Activated T-cell treated with anti-CD3 and anti-CD28 coated beads, Interleukin-2, amount 50 U/mL, for 72 hours (primary cell): ENCODE data around the gene SFXN1. TPM values are rescaled to one million over a fixed set of nuclear protein-coding genes. Genes with fewer than 3 reads are reported as not detected.
"Not testable (repeated sequence)": the region's sequence is repeated elsewhere in the genome, so short reads cannot be mapped to it uniquely, and the experiment has no call there.

Experiments
- ATAC-seq, 2 donors: fragments of 150-1000 bp; cut with Tn5 transposase; replicated peaks in 1 of 2; 2 replicates each; pipeline ENCODE4 v1.10.0; 2021; ENCODE audit warnings: moderate library complexity in 2 of 2, mild to moderate bottlenecking in 1 of 2
- DNase-seq, 2 donors: peaks; one replicate each; pipeline ENCODE4 v3.0.0; 2021 to 2022; ENCODE audit warnings: mixed read lengths in 1 of 2
- H3K27ac Mint-ChIP-seq: one replicate; pipeline ENCODE4 v1.8.0; 2022; ENCODE audit warnings: mild to moderate bottlenecking, moderate library complexity, mixed read lengths
- H3K27me3 Mint-ChIP-seq: one replicate; pipeline ENCODE4 v1.8.0; 2022; ENCODE audit warnings: low read depth, mixed read lengths
- H3K36me3 Mint-ChIP-seq, 2 donors: one replicate each; pipeline ENCODE4 v1.8.0; 2022; ENCODE audit warnings: mixed read lengths in 2 of 2, mild to moderate bottlenecking in 1 of 2; ENCODE audit not compliant: insufficient read depth in 2 of 2
- H3K4me1 Mint-ChIP-seq: one replicate; pipeline ENCODE4 v1.8.0; 2022; ENCODE audit warnings: low read depth, mixed read lengths
- H3K4me3 Mint-ChIP-seq, 2 donors: one replicate each; pipeline ENCODE4 v1.8.0; 2022; ENCODE audit warnings: mild to moderate bottlenecking in 2 of 2, mixed read lengths in 2 of 2, moderate library complexity in 2 of 2
- H3K9me3 Mint-ChIP-seq, 2 donors: one replicate each; pipeline ENCODE4 v1.8.0; 2022; ENCODE audit warnings: mixed read lengths in 2 of 2
- total RNA-seq, 2 donors: library from RNA; stranded (reverse); gene quantifications; one replicate each; pipeline ENCODE4 v1.2.3, GENCODE V29; 2022

SFXN1 gene
- total RNA-seq, 2 donors from 2014 or later = 150 to 151 TPM

DNA sequence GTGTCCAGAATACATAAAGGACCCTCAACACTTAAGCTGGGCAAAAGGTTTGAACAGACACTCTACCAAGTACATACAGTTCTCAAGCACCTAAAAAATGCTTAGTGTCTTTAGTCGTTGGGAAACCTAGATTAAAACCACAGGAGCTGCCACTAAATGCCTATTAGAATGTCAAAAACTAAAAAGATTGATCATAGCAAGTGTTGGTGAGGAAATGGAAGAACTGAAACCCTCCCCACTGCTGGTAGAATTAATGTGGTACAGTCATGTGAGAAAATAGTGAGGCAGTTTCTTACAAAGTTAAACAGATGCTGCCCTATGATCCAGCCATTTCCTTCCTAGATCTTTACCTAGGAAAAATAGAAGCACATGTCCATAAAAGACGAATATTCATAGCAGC lies 40.6 kb downstream of the SFXN1 start:
- H3K4me3 Mint-ChIP-seq = peak overlapping the region; percentile 7 to 88
- H3K27me3 Mint-ChIP-seq = no peaks in the 10 kb centered on the region
- no peak for DNase-seq
- ATAC-seq = no peak
- H3K27ac Mint-ChIP-seq = peak overlapping the region; percentile 99
- peaks cover 30 to 52% of the 10 kb centered on the region in 2 donors for H3K36me3 Mint-ChIP-seq
- peaks cover 3 to 8% of the 10 kb centered on the region in 2 donors for H3K9me3 Mint-ChIP-seq
- H3K4me1 Mint-ChIP-seq = peaks cover 87% of the 10 kb centered on the region

DNA sequence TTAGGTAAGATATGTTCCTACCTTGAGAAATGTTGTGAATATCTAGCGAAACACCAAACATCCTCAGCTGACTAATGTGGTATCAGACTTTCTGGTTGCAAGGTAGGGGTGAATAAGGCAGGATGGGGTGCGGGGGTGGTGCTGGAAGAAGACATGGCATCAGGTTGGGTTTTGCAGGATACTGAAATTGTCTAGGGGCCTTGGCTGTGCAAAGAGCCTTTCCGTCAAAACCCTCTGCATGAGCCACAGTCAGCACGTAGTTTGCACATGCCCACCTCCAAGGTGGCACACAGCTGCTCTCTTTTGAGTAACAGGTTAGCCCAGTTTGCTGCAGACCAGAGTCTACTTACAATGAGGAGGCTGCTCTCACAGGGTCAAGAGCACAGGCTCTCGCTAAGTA lies 42.0 kb downstream of the SFXN1 start:
- H3K27me3 Mint-ChIP-seq = no peaks in the 10 kb centered on the region
- H3K27ac Mint-ChIP-seq = peak overlapping the region; percentile 97
- DNase-seq = peak; percentile 53 to 64
- H3K4me1 Mint-ChIP-seq = peaks cover 88% of the 10 kb centered on the region
- ATAC-seq = peak; percentile 5 to 11
- peak overlapping the region; percentile 81 to 86 for H3K4me3 Mint-ChIP-seq
- peaks cover 3 to 8% of the 10 kb centered on the region in 2 donors for H3K9me3 Mint-ChIP-seq
- peaks cover 35 to 56% of the 10 kb centered on the region in 2 donors for H3K36me3 Mint-ChIP-seq

DNA sequence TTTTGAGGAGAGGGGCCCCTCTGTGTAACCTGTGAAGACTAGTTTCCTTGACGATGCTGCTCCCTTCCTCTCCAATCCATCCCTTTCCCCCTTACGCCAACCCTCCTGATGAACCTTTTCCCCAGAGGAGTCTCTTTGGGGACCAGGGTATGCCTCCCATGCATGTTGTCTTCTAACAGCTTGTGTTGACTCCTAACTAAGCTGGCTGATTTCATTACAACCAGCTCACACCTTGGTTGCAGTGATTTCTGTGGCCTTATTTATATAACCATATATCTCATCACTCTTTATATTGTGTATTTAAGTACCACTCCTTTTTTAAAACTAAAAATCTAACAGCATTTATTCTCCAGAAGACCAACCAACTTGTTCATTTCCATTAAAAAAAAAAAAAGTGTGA lies 42.5 kb downstream of the SFXN1 start:
- Mint-ChIP-seq H3K27me3 (no peaks in the 10 kb centered on the region), H3K9me3 (peaks cover 3 to 8% of the 10 kb centered on the region in 2 donors), H3K27ac (peak overlapping the region; percentile 97), H3K4me3 (peak overlapping the region; percentile 81 to 86), H3K4me1 (peaks cover 89% of the 10 kb centered on the region), H3K36me3 (peaks cover 35 to 56% of the 10 kb centered on the region in 2 donors)
- ATAC-seq (peak; percentile 29 to 37), DNase-seq (peak in 1 of 2 donors; percentile 18)

DNA sequence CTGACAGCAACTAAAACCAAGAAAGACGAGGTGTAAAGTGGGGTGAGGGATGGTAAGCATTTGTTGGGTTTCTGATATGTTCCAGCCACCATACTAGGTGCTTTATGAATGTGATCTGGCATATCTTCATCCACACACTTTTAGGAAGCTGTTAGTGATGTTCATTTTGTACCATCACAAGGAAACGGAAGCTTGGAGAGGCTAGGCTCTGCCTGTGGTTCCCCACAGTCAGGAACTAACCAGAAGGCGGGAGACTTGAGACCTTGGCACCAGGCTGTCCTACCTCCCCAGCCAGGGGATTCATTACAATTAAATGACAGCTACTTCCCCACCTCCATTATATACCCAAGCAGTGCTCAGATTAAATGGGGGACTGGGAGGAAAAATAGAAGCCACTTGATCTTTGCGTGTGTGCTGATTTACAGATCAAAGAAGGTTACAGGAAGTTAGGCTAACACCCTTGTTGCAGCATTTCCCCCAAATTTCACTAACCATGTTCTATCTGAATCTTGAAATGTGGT lies 43.0 kb downstream of the SFXN1 start:
- peak; percentile 70 to 74 for ATAC-seq
- peak; percentile 41 to 51 for DNase-seq
- Mint-ChIP-seq H3K4me3 (peak overlapping the region; percentile 81 to 86), H3K9me3 (peaks cover 3 to 8% of the 10 kb centered on the region in 2 donors), H3K4me1 (peaks cover 89% of the 10 kb centered on the region), H3K36me3 (peaks cover 36 to 57% of the 10 kb centered on the region in 2 donors), H3K27ac (peak overlapping the region; percentile 97), H3K27me3 (no peaks in the 10 kb centered on the region)

DNA sequence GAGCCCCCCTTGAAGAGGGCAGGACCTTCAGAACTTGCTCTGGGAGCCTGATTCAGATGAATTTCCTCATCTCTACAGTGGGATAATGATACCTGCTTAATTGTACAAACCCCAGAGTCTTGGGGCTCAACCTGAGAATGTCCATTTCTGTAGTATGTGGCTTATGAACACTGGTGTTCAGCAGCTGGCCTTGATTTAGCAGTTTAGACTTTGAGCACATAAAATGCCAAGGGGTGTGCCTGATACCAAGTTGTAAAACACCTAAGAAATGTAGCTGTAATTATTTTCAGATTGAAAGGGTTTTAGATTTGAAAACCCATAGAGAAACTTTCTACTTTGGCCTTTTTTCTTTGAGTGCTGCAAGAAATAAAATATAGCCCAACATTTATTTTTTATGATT lies 44.9 kb downstream of the SFXN1 start:
- peaks cover 2 to 7% of the 10 kb centered on the region in 2 donors for H3K9me3 Mint-ChIP-seq
- peak overlapping the region; percentile 97 for H3K27ac Mint-ChIP-seq
- peak overlapping the region; percentile 81 to 86 for H3K4me3 Mint-ChIP-seq
- H3K4me1 Mint-ChIP-seq = peaks cover 82% of the 10 kb centered on the region
- no peak for DNase-seq
- no peaks in the 10 kb centered on the region for H3K27me3 Mint-ChIP-seq
- no peak for ATAC-seq
- peaks cover 35 to 50% of the 10 kb centered on the region in 2 donors for H3K36me3 Mint-ChIP-seq

DNA sequence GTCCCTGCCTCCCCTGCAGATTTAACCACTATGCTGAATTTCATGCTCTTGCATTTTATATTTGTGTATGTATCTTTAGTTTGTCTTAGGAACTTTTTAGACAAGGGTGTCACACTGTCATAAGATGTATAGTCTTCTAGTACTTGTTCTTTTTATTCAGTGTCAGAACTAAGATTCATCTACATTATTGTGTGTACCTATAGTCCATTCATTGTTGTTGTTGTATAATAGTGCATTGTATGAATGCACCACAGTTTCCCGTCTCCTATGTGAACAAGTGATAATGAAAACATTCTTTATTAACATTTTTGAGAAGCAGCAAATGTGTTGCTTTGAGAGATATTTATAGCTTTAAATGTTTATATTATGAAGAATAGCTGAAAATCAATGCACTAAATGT lies 45.9 kb downstream of the SFXN1 start:
- peaks cover 29 to 44% of the 10 kb centered on the region in 2 donors for H3K36me3 Mint-ChIP-seq
- H3K27ac Mint-ChIP-seq = peak overlapping the region; percentile 100
- H3K4me3 Mint-ChIP-seq = peak overlapping the region; percentile 54 to 86
- no peaks in the 10 kb centered on the region for H3K27me3 Mint-ChIP-seq
- no peaks in the 10 kb centered on the region for H3K9me3 Mint-ChIP-seq
- DNase-seq = no peak
- H3K4me1 Mint-ChIP-seq = peaks cover 80% of the 10 kb centered on the region
- ATAC-seq = no peak

DNA sequence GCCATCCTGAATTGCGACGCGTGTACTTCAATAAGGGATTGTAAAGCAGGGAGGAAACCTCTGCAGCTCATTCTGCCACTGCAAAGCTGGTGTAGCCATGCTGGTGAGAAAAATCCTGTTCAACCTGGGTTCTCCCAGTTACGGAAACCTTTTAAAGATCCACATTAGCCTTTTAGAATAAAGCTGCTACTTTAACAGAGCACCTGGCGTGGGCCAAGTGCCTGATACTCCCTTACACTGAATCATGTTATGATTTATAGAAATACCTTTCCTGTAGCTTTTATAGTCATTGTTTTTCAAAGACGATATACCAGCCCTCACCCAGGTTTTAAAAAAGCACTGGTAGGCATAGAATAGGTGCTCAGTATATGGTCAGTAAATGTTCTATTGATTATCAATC lies 48.3 kb downstream of the SFXN1 start:
- no peaks in the 10 kb centered on the region for H3K9me3 Mint-ChIP-seq
- H3K4me1 Mint-ChIP-seq = peaks cover 74% of the 10 kb centered on the region
- peaks cover 22 to 37% of the 10 kb centered on the region in 2 donors for H3K36me3 Mint-ChIP-seq
- peak overlapping the region; percentile 9 to 37 for H3K4me3 Mint-ChIP-seq
- no peaks in the 10 kb centered on the region for H3K27me3 Mint-ChIP-seq
- ATAC-seq = no peak
- H3K27ac Mint-ChIP-seq = peak overlapping the region; percentile 58
- DNase-seq = no peak

DNA sequence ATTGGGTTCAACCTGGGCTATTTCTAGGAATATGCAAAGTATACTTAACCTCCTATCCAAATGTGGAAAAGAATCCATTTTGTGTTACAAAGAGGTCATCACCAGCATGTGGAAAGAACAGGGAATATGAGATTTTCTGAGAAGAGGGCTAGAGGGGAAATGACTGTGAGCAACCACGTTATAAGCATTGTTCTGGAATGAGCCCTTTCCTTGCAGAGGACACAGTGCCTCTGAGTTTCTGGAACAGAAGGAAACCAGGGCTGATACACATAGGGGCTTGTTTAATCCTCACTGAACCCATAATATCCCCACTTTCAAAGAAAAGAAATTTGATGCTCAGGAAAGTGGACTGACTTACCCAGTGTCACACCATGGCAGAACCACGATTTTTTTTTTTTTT lies 53.0 kb downstream of the SFXN1 start:
- Mint-ChIP-seq H3K27me3 (no peaks in the 10 kb centered on the region), H3K9me3 (no peaks in the 10 kb centered on the region), H3K36me3 (peaks cover 11 to 22% of the 10 kb centered on the region in 2 donors), H3K27ac (no peak overlapping the region), H3K4me3 (no peak overlapping the region), H3K4me1 (peaks cover 76% of the 10 kb centered on the region)
- DNase-seq (no peak), ATAC-seq (no peak)

DNA sequence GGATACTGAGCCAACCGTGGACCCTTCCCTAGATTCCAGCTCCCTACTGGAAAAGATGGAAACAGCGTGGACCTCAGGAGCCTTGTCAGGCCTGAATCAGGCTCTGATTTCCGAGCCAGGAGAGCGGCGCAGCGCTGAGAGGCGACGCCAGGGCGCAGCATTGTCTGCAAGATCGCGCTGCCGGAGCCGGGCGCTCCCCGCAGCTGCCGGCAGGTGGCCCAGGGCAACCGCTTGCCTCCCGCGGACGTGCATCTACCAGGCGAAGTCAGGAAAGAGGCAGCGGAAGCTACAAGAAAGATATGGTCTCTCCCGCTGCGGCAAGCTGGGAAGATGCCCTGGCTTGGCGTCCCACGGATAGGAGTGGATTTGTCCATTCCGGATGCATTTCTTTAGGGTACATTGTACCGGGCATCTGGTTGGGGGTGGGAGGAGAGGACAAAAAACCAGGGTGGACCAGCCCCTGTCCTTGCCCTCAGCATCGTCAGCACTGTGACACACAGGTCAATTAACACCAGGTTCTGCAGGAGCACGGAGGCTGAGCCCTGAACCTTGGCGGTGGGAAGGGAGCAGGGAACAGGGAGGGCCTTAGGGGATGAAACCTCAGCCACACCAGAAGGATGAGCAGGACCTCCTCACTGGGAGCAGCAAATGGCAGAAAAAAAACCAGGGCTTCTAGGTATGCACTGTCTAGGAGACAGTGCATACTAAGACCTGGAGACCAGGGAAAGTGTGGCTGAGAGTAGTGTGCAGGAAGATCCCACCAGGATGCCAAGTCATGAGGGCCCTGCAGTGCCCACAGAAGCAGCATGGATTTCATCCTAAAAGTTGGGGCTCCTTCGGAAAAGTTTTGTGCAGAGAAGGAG lies 55.9 kb downstream of the SFXN1 start:
- Mint-ChIP-seq H3K36me3 (peaks cover 3 to 10% of the 10 kb centered on the region in 2 donors), H3K27ac (no peak overlapping the region), H3K9me3 (no peaks in the 10 kb centered on the region), H3K27me3 (no peaks in the 10 kb centered on the region), H3K4me3 (peak overlapping the region; percentile 71 to 73), H3K4me1 (peaks cover 68% of the 10 kb centered on the region)
- peak; percentile 95 to 97 for ATAC-seq
- peak; percentile 86 to 89 for DNase-seq

DNA sequence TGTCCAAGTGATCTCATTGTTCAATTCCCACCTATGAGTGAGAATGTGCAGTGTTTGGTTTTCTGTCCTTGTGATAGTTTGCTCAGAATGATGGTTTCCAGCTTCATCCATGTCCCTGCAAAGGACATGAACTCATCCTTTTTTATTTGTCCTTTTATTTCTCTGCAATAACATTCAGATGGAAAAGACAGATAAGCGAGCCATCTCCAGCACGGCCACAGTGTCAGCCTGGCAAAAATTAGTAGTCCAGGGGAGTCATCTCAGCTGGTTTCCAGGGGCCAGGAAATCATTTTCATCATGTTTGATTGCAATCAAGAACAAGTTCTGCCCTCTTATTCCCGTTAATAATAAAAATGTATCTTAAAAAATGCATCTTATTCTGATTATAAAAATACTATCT lies 57.0 kb downstream of the SFXN1 start:
- H3K27ac Mint-ChIP-seq, ATAC-seq, DNase-seq, H3K4me3 Mint-ChIP-seq, H3K9me3 Mint-ChIP-seq, H3K36me3 Mint-ChIP-seq, H3K27me3 Mint-ChIP-seq: not testable (repeated sequence)
- H3K4me1 Mint-ChIP-seq = peaks cover 61% of the 10 kb centered on the region

DNA sequence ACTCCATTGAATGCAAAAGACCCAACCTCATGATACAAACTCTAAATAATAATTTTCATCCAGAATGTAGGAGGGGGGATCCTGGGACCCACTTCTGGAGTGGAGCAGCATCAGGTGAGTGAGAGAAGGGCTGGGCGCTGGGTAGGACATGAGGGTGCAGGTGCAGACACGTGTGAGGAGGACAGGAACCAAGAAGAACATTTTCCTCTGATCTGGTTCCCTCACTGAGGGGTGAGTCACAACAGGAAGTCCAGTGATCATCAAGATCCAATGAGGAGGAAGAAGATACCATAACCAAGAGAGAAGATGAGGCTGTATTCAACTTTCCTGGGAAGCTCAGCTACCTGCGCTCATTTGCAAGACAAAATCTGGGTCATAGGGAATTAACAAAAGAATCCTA lies 57.4 kb downstream of the SFXN1 start:
- no peak overlapping the region for H3K27ac Mint-ChIP-seq
- H3K36me3 Mint-ChIP-seq = peaks cover 0 to 3% of the 10 kb centered on the region in 2 donors
- ATAC-seq = no peak
- no peaks in the 10 kb centered on the region for H3K9me3 Mint-ChIP-seq
- no peaks in the 10 kb centered on the region for H3K27me3 Mint-ChIP-seq
- DNase-seq = no peak
- H3K4me1 Mint-ChIP-seq = peaks cover 56% of the 10 kb centered on the region
- no peak overlapping the region for H3K4me3 Mint-ChIP-seq

DNA sequence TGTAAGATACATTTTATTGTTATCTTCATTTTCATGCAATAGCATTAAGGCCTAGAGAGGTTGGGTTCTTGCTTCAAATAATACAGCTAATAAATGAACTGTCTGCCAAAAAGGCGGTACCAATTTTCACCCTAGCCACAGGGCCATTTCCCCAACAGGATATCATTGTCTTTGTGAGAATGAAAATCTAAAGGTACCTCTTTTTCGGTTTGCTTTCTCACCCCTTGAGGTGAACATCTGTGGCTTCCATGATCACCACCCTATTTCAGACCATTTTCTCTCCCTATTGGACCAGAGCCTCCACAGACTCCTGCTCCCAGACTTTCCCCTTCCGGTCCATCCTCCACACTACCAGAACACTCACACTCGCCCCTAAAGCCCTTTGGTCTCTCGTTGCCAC lies 60.2 kb downstream of the SFXN1 start:
- ATAC-seq (no peak), DNase-seq (no peak)
- no peaks in the 10 kb centered on the region for H3K9me3 Mint-ChIP-seq
- peaks cover 58% of the 10 kb centered on the region for H3K4me1 Mint-ChIP-seq
- no peak overlapping the region for H3K27ac Mint-ChIP-seq
- H3K27me3 Mint-ChIP-seq = no peaks in the 10 kb centered on the region
- H3K36me3 Mint-ChIP-seq = no peaks in the 10 kb centered on the region
- H3K4me3 Mint-ChIP-seq = peak overlapping the region in 1 of 2 donors; percentile 9

DNA sequence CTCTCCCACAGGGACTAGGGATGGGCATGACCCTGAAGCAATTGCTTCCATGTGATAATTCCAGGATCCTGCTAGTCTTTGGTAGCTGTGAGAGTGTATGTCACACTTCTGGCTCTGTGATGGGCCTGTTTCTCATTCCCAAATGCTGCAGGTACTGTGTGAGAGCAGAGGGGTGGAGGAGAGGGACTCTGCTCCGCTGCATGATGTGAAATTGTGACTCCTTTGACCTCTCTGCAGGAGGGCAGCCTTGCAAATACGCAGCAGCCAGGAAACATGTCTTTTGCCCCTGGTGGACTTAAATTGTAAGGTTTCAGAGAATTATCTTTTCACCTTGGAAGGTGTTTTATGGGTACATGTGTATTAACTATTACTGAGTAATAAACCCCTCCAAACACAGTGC lies 61.6 kb downstream of the SFXN1 start:
- Mint-ChIP-seq H3K4me3 (no peak overlapping the region), H3K27me3 (no peaks in the 10 kb centered on the region), H3K27ac (no peak overlapping the region), H3K9me3 (peaks cover 0 to 2% of the 10 kb centered on the region in 2 donors), H3K4me1 (peaks cover 46% of the 10 kb centered on the region), H3K36me3 (no peaks in the 10 kb centered on the region)
- no peak for DNase-seq
- no peak for ATAC-seq
